ENCODE data around the gene TFAM.

The TFAM gene

DNA sequence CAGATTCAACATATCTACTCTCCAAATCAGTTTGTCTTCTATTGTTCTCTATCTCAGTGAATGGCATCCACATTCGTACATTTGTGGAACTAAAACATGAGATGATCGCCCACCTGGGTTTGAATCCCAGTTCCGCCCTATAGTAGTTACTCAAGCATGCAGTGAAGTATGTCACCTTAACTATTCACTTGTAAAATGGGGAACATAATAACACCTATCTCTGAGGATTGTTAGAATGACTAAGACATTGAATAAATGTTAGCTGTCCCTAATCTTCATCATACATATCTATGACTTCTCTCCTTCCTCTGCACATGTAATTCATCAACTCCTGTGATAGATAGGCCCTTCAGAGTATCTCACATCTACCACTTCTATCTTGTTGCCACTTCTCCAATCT, 25.7 kb upstream of the TFAM start:
- TF ChIP-seq GATA3 (IDR thresholded peaks at IDR 0.05; ENCODE audit: low read depth, low read length) (no peak), GATA2 (IDR thresholded peaks at IDR 0.05; ENCODE audit: low read depth, low read length) (no peak)

DNA sequence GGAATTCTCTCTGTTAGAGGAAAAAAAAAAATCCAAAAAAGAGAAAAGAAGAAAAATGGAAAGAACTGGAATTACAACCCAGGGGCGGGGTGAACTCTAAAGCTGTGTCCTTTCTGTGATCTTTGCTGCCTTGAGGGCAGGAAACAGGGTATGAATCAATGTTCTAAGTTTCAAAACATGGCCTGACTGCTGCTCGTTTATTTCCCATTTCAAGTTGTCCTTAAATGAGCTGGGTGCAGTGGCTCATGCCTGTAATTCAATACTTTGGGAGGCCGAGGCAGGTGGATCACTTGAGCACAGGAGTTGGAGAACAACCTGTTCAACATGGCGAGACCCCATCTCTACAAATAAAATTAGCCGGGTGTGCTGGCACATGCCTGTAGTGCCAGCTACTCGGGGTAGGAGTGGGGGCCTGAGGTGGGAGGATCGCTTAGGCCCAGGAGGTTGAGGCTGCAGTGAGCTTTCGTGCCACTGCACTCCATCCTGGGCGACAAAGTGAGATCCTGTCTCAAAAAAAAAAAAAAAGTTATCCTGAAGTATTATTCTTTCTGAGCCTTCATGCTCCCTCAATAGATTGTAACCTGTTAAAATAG, 24.7 kb upstream of the TFAM start:
- no peak for TF ChIP-seq GATA3 (IDR thresholded peaks at IDR 0.05; ENCODE audit: low read depth, low read length)
- no peak for TF ChIP-seq GATA2 (IDR thresholded peaks at IDR 0.05; ENCODE audit: low read depth, low read length)

DNA sequence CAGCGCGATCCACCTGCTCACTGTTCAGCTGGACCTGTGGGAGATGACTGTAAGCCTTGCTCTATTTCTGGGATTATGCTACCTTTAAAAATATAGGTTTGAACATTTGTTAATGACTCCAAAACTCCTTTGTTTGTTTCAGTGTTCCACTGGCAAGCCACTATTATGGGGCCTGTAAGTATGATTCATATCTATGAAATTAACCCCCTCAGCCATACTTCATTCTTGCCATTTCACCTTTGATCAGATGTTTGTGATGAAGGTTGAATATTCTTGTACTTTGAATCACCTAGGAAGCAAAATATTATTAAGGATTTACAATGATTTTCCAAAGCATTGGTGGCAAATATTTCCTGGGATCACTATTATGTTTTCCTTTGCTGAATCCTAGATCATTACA, 23.9 kb upstream of the TFAM start:
- TF ChIP-seq GATA3 (IDR thresholded peaks at IDR 0.05; ENCODE audit: low read depth, low read length) (no peak), GATA2 (IDR thresholded peaks at IDR 0.05; ENCODE audit: low read depth, low read length) (no peak)

- TF ChIP-seq GATA2 (IDR thresholded peaks at IDR 0.05; ENCODE audit: low read depth, low read length) = no peak
- TF ChIP-seq GATA3 (IDR thresholded peaks at IDR 0.05; ENCODE audit: low read depth, low read length) = no peak
These were observed 23.0 kb upstream of the TFAM start for GRCh38 chr10:58362027-58362789.

GRCh38 chr10:58367069-58367468, 18.1 kb upstream of the TFAM start:
- TF ChIP-seq GATA3 (IDR thresholded peaks at IDR 0.05; ENCODE audit: low read depth, low read length) (no peak), GATA2 (IDR thresholded peaks at IDR 0.05; ENCODE audit: low read depth, low read length) (no peak)

- no peak for TF ChIP-seq GATA3 (IDR thresholded peaks at IDR 0.05; ENCODE audit: low read depth, low read length)
- TF ChIP-seq GATA2 (IDR thresholded peaks at IDR 0.05; ENCODE audit: low read depth, low read length) = no peak
These were observed 13.7 kb upstream of the TFAM start for GRCh38 chr10:58371473-58371872.

DNA sequence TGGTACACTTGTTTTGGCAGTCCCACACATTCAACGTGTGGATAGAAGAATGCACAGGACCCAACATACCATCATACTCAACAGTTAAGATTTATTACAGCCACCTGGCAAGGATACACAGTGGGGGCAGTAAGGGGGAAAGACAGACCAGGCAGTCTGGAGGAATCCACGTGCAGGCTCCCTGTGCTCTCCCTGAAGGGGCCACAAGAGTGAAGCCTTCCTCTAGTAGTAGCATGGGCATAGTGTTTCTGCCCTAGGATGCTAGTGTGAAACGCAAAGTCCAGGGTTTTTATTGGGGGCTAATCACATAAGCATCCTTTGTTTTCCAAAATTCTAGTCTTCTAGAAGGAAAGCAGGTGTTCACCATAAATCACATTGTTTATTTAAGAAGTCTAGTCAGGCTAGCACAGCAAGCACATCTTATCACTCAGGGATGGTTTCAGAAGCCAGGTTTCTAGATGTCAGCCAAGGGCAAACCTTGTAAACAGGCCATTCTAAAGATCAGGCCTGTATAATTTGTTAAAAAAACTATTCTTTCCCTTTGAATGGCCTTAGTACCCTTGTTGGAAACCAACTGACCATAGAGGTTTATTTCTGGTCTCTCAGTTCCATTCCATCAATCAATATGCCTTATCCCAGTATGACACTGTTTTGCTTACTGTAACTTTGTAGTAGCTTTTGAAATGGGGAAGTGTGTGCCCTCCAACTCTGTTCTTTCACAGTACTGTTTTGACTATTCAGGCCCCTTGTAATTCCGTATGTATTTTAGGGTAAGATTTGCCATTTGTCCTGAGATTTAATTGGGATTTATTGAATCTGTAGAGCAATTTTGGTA, 12.4 kb upstream of the TFAM start:
- no peak for TF ChIP-seq GATA2 (IDR thresholded peaks at IDR 0.05; ENCODE audit: low read depth, low read length)
- no peak for TF ChIP-seq GATA3 (IDR thresholded peaks at IDR 0.05; ENCODE audit: low read depth, low read length)

DNA sequence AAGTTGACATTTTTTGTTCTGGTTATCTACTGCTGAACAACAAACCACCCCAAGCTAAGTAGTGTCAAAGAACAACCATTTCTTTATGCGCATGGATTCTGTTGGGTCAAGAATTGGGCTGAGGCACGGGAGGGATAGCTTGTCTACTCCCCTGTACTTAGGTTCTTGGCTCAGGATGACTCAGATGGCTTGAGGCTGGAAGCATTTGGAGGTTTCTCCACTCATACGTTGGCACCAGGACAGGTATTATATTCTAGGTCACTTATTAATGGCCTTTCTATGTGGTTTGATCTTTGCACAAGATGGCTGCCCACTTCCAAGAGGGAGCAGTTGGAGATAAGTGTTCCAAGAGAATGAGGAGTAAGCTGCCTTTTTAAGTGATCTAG, 11.8 kb upstream of the TFAM start:
- no peak for TF ChIP-seq GATA2 (IDR thresholded peaks at IDR 0.05; ENCODE audit: low read depth, low read length)
- no peak for TF ChIP-seq GATA3 (IDR thresholded peaks at IDR 0.05; ENCODE audit: low read depth, low read length)

GRCh38 chr10:58382489-58382995, 2.7 kb upstream of the TFAM start:
- TF ChIP-seq GATA3 (IDR thresholded peaks at IDR 0.05; ENCODE audit: low read depth, low read length) = no peak
- TF ChIP-seq GATA2 (IDR thresholded peaks at IDR 0.05; ENCODE audit: low read depth, low read length) = no peak

DNA sequence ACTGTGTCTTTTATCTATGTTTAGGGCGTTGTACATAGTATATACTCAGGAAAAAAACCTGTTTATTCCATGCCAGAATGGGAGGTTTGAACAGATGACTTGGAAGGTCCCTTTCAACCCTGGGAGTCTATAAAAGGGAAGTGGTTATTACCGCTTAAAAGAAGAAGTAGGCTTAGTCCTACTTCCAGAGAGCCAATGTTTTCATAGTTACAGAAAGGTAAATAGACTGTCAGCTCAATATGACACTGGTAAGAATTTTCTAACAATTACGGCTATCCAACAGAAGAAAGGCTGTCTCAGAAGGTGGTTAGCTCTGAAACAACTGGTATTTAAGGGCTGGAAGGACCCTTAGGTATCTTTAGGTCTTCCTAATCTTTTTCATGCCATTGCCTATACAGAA, 1.1 kb upstream of the TFAM start:
- no peak for TF ChIP-seq GATA2 (IDR thresholded peaks at IDR 0.05; ENCODE audit: low read depth, low read length)
- TF ChIP-seq GATA3 (IDR thresholded peaks at IDR 0.05; ENCODE audit: low read depth, low read length) = no peak

DNA sequence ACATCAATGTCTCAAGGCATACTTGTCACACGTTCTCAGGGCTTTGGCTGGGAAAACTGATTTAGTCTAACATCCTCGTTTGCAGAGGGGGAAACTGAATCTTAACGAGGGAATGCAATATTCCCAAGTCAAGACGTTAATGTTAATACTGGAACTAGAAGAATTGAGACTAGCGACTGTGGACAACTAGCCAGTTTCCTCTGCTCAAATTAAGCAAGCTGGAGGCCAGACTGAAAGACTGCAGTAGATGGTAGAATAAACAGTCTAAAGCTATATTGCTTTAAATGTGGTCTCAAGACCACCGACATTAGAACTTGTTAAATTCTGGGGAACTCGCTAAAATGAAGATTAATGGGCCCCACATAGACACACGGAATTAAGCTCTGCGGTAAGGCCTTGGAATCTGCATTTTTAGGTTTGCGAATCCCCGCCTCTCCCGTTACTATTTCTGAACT, 639 bp upstream of the TFAM start:
- TF ChIP-seq GATA3 (IDR thresholded peaks at IDR 0.05; ENCODE audit: low read depth, low read length) = no peak
- no peak for TF ChIP-seq GATA2 (IDR thresholded peaks at IDR 0.05; ENCODE audit: low read depth, low read length)

DNA sequence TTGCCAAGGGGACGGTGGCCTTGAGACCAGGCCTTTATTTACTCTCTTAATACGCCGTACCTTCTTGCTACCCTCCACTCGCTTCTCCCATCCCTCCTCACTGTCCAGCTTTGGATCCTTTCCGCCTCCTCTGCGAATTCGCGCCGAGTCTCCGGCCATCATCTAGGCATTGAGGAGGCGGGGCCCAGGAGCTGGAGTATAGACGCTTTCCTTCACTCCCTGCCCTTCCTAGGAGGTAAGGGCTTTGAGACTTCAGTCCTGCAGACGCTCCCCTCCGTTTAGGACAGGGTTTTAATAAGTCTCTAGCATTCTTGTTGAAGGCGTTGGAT, 538 bp downstream of the TFAM start:
- TF ChIP-seq GATA2 (IDR thresholded peaks at IDR 0.05; ENCODE audit: low read depth, low read length) = no peak
- no peak for TF ChIP-seq GATA3 (IDR thresholded peaks at IDR 0.05; ENCODE audit: low read depth, low read length)

DNA sequence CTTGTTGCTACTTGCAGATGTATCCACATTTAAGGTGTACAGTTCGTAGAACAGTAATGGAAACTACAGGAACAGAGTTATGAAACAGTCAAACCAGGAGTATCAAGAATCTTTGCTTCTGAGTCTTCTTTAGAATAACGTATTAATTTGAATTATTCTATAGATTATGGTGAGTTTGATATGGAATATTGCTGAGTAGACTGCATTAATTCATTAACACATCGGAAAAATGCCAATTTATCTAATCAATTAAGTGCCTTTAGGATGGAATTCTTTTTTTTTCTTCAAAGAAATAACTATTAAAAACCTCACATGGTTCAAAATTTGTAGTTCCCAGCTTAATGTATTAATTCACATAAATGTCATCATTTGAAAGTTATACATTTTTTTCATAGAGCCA, 3.8 kb downstream of the TFAM start:
- TF ChIP-seq GATA2 (IDR thresholded peaks at IDR 0.05; ENCODE audit: low read depth, low read length) = no peak
- no peak for TF ChIP-seq GATA3 (IDR thresholded peaks at IDR 0.05; ENCODE audit: low read depth, low read length)

GRCh38 chr10:58393317-58393716, 8.1 kb downstream of the TFAM start:
- TF ChIP-seq GATA3 (IDR thresholded peaks at IDR 0.05; ENCODE audit: low read depth, low read length) (no peak), GATA2 (IDR thresholded peaks at IDR 0.05; ENCODE audit: low read depth, low read length) (no peak)

Data from SH-SY5Y (cell line).